HepG2 (cell line): ENCODE data around the gene DHX32. TPM values are rescaled to one million over a fixed set of nuclear protein-coding genes. Genes with fewer than 3 reads are reported as not detected.

Experiments used
- FOXJ3 ChIP-seq: sonication (generic); formaldehyde crosslinking; IDR thresholded peaks from 2 replicates; pipeline ENCODE4 v1.4.0; 2020; ENCODE audit warnings: missing genetic modification reagents, mild to moderate bottlenecking, borderline replicate concordance
- HOXA5 ChIP-seq: sonication (generic); formaldehyde crosslinking; IDR thresholded peaks from 2 replicates; pipeline ENCODE4 v1.4.0; 2020; ENCODE audit warnings: missing genetic modification reagents
- MAZ ChIP-seq, 2 experiments: sonication (generic) in 1 of 2; formaldehyde crosslinking in 1 of 2; IDR thresholded peaks; 2 replicates each; pipeline versions ENCODE4 v1.5.0 to v1.6.1; 2012 to 2020; ENCODE audit warnings: low read depth in 2 of 2, mild to moderate bottlenecking in 2 of 2, borderline replicate concordance in 1 of 2, improper control_type of control experiment in 1 of 2, low read length in 1 of 2, missing genetic modification reagents in 1 of 2, moderate library complexity in 1 of 2
- NONO ChIP-seq, 2 experiments: fragments of 450-650 bp in 1 of 2; sonication (generic) in 1 of 2; formaldehyde crosslinking in 1 of 2; IDR thresholded peaks in 1 of 2; conservative IDR thresholded peaks in 1 of 2; 2 replicates each; pipeline versions ENCODE4 v1.6.1 to v1.8.0; 2017 to 2022; ENCODE audit warnings: mild to moderate bottlenecking in 1 of 2, missing genetic modification reagents in 1 of 2, moderate library complexity in 1 of 2
- NR1H2 ChIP-seq: sonication (generic); formaldehyde crosslinking; IDR thresholded peaks from 2 replicates; pipeline ENCODE4 v1.8.1; 2022; ENCODE audit warnings: low read depth, missing genetic modification reagents, borderline replicate concordance
- NRL ChIP-seq: sonication (generic); formaldehyde crosslinking; IDR thresholded peaks from 2 replicates; pipeline ENCODE4 v1.5.0; 2020; ENCODE audit warnings: missing genetic modification reagents, mild to moderate bottlenecking, moderate library complexity, borderline replicate concordance
- RBFOX2 ChIP-seq: fragments of 200-400 bp; formaldehyde crosslinking; IDR thresholded peaks from 2 replicates; pipeline ENCODE4 v1.6.1; 2017; ENCODE audit warnings: low read depth, mild to moderate bottlenecking, low read length
- SNAPC2 ChIP-seq: sonication (generic); formaldehyde crosslinking; IDR thresholded peaks from 2 replicates; pipeline ENCODE4 v1.8.1; 2022; ENCODE audit warnings: mild to moderate bottlenecking, missing genetic modification reagents
- SNAPC5 ChIP-seq: sonication (generic); formaldehyde crosslinking; IDR thresholded peaks from 2 replicates; pipeline ENCODE4 v1.8.1; 2023; ENCODE audit warnings: mild to moderate bottlenecking, missing genetic modification reagents, borderline replicate concordance
- TGIF2 ChIP-seq: IDR thresholded peaks from 2 replicates; pipeline ENCODE4 v1.6.1; 2016; ENCODE audit warnings: control low read depth, missing compliant biosample characterization
- ZFP36L1 ChIP-seq: sonication (generic); formaldehyde crosslinking; IDR thresholded peaks from 2 replicates; pipeline ENCODE4 v1.8.0; 2022; ENCODE audit warnings: mild to moderate bottlenecking, missing genetic modification reagents, moderate library complexity
- ZNF234 ChIP-seq: sonication (generic); formaldehyde crosslinking; conservative IDR thresholded peaks from 2 replicates; pipeline ENCODE4 v1.5.1; 2020; ENCODE audit warnings: mild to moderate bottlenecking, missing genetic modification reagents
- ZNF281 ChIP-seq: sonication (generic); formaldehyde crosslinking; IDR thresholded peaks from 2 replicates; pipeline ENCODE4 v1.4.0; 2020; ENCODE audit warnings: missing genetic modification reagents, borderline replicate concordance
- ZNF414 ChIP-seq: sonication (generic); formaldehyde crosslinking; IDR thresholded peaks from 2 replicates; pipeline ENCODE4 v1.5.0; 2020; ENCODE audit warnings: missing genetic modification reagents
- ZNF687 ChIP-seq: sonication (generic); formaldehyde crosslinking; IDR thresholded peaks from 2 replicates; pipeline ENCODE4 v1.5.1; 2020; ENCODE audit warnings: mild to moderate bottlenecking, missing genetic modification reagents, moderate library complexity
- polyA plus RNA-seq, 8 experiments: library from polyadenylated mRNA; depleted of rRNA in 3 of 8; stranded (reverse) in 7 of 8; unstranded in 1 of 8; fragments of >200 nt; fragmentation: Illumina TruSeq in 4 of 8; extraction: Trizol in 4 of 8; gene quantifications; 2 replicates each; pipeline versions ENCODE4 v1.2.1 to v1.2.3, GENCODE V29; 2011 to 2016; ENCODE audit warnings: low read depth in 4 of 8, missing spikeins in 1 of 8, mixed read lengths in 1 of 8; ENCODE audit not compliant: insufficient read depth in 1 of 8
- total RNA-seq, 5 experiments: library from RNA; depleted of rRNA; stranded (reverse); fragments of >200 nt; fragmentation: Illumina TruSeq; extraction: Trizol; gene quantifications; 2 replicates each; pipeline ENCODE4 v1.2.3, GENCODE V29; 2016; ENCODE audit warnings: low read depth in 1 of 5
- TF ChIP-seq, protein P1 (sequence below): sonication (generic); formaldehyde crosslinking; IDR thresholded peaks from 2 replicates; pipeline ENCODE4 v1.4.0; 2020; ENCODE audit warnings: mild to moderate bottlenecking, missing genetic modification reagents
- TF ChIP-seq, protein P2 (sequence below): sonication (generic); formaldehyde crosslinking; IDR thresholded peaks from 2 replicates; pipeline ENCODE4 v1.4.0; 2020; ENCODE audit warnings: missing genetic modification reagents

Gene DHX32
- total and polyA plus RNA-seq, 2 of the 13 experiments (the other 11 are each of a cell fraction or from before 2014, with no cell fraction given), result 15.5 to 16.5 TPM

- no peak for TF ChIP-seq NRL
- 0 out of 2 replicates have a peak, but pooled peaks have one; percentile 41 for TF ChIP-seq ZNF414 (CRISPR knock-in tag)
- TF ChIP-seq HOXA5, result no peak
- TF ChIP-seq NONO (IDR thresholded peaks at IDR 0.05), result no peak
- TF ChIP-seq NONO (CRISPR knock-in tag; conservative IDR thresholded peaks at IDR 0.05), result no peak
- no peak for TF ChIP-seq RBFOX2
- TF ChIP-seq SNAPC2, result no peak
- TF ChIP-seq TGIF2 (CRISPR knock-in tag), result 0 out of 2 replicates have a peak, but pooled peaks have one; percentile 20
- TF ChIP-seq ZNF234 (CRISPR knock-in tag), result no peak
- TF ChIP-seq, protein P1, sequence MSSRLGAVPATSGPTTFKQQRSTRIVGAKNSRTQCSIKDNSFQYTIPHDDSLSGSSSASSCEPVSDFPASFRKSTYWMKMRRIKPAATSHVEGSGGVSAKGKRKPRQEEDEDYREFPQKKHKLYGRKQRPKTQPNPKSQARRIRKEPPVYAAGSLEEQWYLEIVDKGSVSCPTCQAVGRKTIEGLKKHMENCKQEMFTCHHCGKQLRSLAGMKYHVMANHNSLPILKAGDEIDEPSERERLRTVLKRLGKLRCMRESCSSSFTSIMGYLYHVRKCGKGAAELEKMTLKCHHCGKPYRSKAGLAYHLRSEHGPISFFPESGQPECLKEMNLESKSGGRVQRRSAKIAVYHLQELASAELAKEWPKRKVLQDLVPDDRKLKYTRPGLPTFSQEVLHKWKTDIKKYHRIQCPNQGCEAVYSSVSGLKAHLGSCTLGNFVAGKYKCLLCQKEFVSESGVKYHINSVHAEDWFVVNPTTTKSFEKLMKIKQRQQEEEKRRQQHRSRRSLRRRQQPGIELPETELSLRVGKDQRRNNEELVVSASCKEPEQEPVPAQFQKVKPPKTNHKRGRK (CRISPR knock-in tag), result peak; percentile 79; the same call in 1 of the 2 replicates
- no peak for TF ChIP-seq MAZ (IDR thresholded peaks at IDR 0.05; ENCODE audit: borderline replicate concordance, low read depth, low read length)
- TF ChIP-seq MAZ (CRISPR knock-in tag; IDR thresholded peaks at IDR 0.05; ENCODE audit: low read depth), result peak; percentile 18
- TF ChIP-seq FOXJ3, result peak; percentile 47; the same call in 1 of the 2 replicates
- no peak for TF ChIP-seq ZFP36L1
- no peak for TF ChIP-seq NR1H2 (CRISPR knock-in tag)
- TF ChIP-seq ZNF281 (CRISPR knock-in tag), result no peak
- TF ChIP-seq SNAPC5, result no peak
- TF ChIP-seq, protein P2, sequence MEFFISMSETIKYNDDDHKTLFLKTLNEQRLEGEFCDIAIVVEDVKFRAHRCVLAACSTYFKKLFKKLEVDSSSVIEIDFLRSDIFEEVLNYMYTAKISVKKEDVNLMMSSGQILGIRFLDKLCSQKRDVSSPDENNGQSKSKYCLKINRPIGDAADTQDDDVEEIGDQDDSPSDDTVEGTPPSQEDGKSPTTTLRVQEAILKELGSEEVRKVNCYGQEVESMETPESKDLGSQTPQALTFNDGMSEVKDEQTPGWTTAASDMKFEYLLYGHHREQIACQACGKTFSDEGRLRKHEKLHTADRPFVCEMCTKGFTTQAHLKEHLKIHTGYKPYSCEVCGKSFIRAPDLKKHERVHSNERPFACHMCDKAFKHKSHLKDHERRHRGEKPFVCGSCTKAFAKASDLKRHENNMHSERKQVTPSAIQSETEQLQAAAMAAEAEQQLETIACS (CRISPR knock-in tag), result no peak
- no peak for TF ChIP-seq ZNF687 (CRISPR knock-in tag)
Observed at GRCh38 chr10:125823663-125824251, 57.3 kb downstream of the DHX32 start (continued).
